ENCODE data around the gene TTC16. TPM values are rescaled to one million over a fixed set of nuclear protein-coding genes. Genes with fewer than 3 reads are reported as not detected.
"Not testable (repeated sequence)": the region's sequence is repeated elsewhere in the genome, so short reads cannot be mapped to it uniquely, and the experiment has no call there.

The TTC16 gene
- total RNA-seq, 1 donor from 2014 or later = not detected

GRCh38 chr9:127778280-127779135, 62.6 kb downstream of the TTC16 start, which contains the start of gene SH2D3C:
Gene SH2D3C, minus strand, starts transcription at chr9:127778666. Its CDS starts 39 bp downstream, at chr9:127778627.
- Mint-ChIP-seq H3K36me3 (no peaks in the 10 kb centered on the region), H3K27me3 (ENCODE audit: insufficient read depth, low read depth) (peaks cover 12% of the 10 kb centered on the region), H3K9me3 (no peaks in the 10 kb centered on the region), H3K27ac (peak within 1 kb of the TSS; percentile 43), H3K4me1 (peaks cover 21% of the 10 kb centered on the region), H3K4me3 (no peak within 1 kb of the TSS)
- H3K27ac ChIP-seq = no peak within 1 kb of the TSS
- DNase-seq (ENCODE audit: low spot score) = no peak
- peaks cover 12% of the 10 kb centered on the region for H3K4me1 ChIP-seq
- no peak within 1 kb of the TSS for H3K9ac ChIP-seq
- no peaks in the 10 kb centered on the region for H3K9me3 ChIP-seq (ENCODE audit: low read depth)
- H3K27me3 ChIP-seq = no peaks in the 10 kb centered on the region
- H2AFZ ChIP-seq (replicated peaks) = no peak within 1 kb of the TSS
- no peak within 1 kb of the TSS for H3K4me2 ChIP-seq
- peaks cover 7% of the 10 kb centered on the region for H3F3A ChIP-seq (ENCODE audit: low read depth)
- no peaks in the 10 kb centered on the region for H3K36me3 ChIP-seq
- no peak within 1 kb of the TSS for H3K4me3 ChIP-seq
- H3K79me2 ChIP-seq (ENCODE audit: low read depth) = no peaks in the 10 kb centered on the region
- no peaks in the 10 kb centered on the region for H4K20me1 ChIP-seq (ENCODE audit: low read depth)
- TF ChIP-seq EZH2 (IDR thresholded peaks at IDR 0.05) = no peak
- no peak for TF ChIP-seq CTCF (IDR thresholded peaks at IDR 0.05)
- no peak for TF ChIP-seq EZH2phosphoT487 (IDR thresholded peaks at IDR 0.05)

- H3K4me3 ChIP-seq = no peak overlapping the region
- no peak overlapping the region for H3K4me2 ChIP-seq
- Mint-ChIP-seq H3K36me3 (no peaks in the 10 kb centered on the region), H3K9me3 (no peaks in the 10 kb centered on the region), H3K4me1 (peaks cover 26% of the 10 kb centered on the region), H3K27me3 (ENCODE audit: insufficient read depth, low read depth) (peaks cover 12% of the 10 kb centered on the region), H3K27ac (no peak overlapping the region), H3K4me3 (no peak overlapping the region)
- no peak overlapping the region for H3K9ac ChIP-seq
- H2AFZ ChIP-seq (replicated peaks) = no peak overlapping the region
- H3K79me2 ChIP-seq (ENCODE audit: low read depth) = no peaks in the 10 kb centered on the region
- H3K36me3 ChIP-seq = no peaks in the 10 kb centered on the region
- DNase-seq (ENCODE audit: low spot score) = no peak
- H3K27me3 ChIP-seq = no peaks in the 10 kb centered on the region
- TF ChIP-seq EZH2 (IDR thresholded peaks at IDR 0.05) = no peak
- TF ChIP-seq EZH2phosphoT487 (IDR thresholded peaks at IDR 0.05) = no peak
- no peak for TF ChIP-seq CTCF (IDR thresholded peaks at IDR 0.05)
- peaks cover 12% of the 10 kb centered on the region for H3K4me1 ChIP-seq
- peaks cover 15% of the 10 kb centered on the region for H3F3A ChIP-seq (ENCODE audit: low read depth)
- H3K9me3 ChIP-seq (ENCODE audit: low read depth) = no peaks in the 10 kb centered on the region
- no peak overlapping the region for H3K27ac ChIP-seq
- no peaks in the 10 kb centered on the region for H4K20me1 ChIP-seq (ENCODE audit: low read depth)
Measured at GRCh38 chr9:127779136-127779981, 63.5 kb downstream of the TTC16 start.

- no peaks in the 10 kb centered on the region for H4K20me1 ChIP-seq (ENCODE audit: low read depth)
- no peak overlapping the region for H3K4me3 ChIP-seq
- TF ChIP-seq EZH2phosphoT487 (IDR thresholded peaks at IDR 0.05) (no peak), CTCF (IDR thresholded peaks at IDR 0.05) (no peak), EZH2 (IDR thresholded peaks at IDR 0.05) (no peak)
- H3K79me2 ChIP-seq (ENCODE audit: low read depth) = no peaks in the 10 kb centered on the region
- Mint-ChIP-seq H3K9me3 (no peaks in the 10 kb centered on the region), H3K4me1 (peaks cover 29% of the 10 kb centered on the region), H3K36me3 (no peaks in the 10 kb centered on the region), H3K27ac (peak overlapping the region; percentile 66), H3K4me3 (no peak overlapping the region), H3K27me3 (ENCODE audit: insufficient read depth, low read depth) (peaks cover 14% of the 10 kb centered on the region)
- peaks cover 12% of the 10 kb centered on the region for H3K4me1 ChIP-seq
- H3F3A ChIP-seq (ENCODE audit: low read depth) = peaks cover 18% of the 10 kb centered on the region
- peak overlapping the region; percentile 63 for H2AFZ ChIP-seq (replicated peaks)
- H3K9ac ChIP-seq = no peak overlapping the region
- no peak overlapping the region for H3K4me2 ChIP-seq
- H3K27me3 ChIP-seq = no peaks in the 10 kb centered on the region
- H3K36me3 ChIP-seq = no peaks in the 10 kb centered on the region
- DNase-seq (ENCODE audit: low spot score) = peak; percentile 41
- H3K27ac ChIP-seq = no peak overlapping the region
- H3K9me3 ChIP-seq (ENCODE audit: low read depth) = no peaks in the 10 kb centered on the region
Measured at GRCh38 chr9:127780126-127780885, 64.4 kb downstream of the TTC16 start.

GRCh38 chr9:127780909-127781308, 65.0 kb downstream of the TTC16 start:
- H3K4me2 ChIP-seq; H3K27me3 ChIP-seq; H3K9me3 Mint-ChIP-seq; H3K27ac Mint-ChIP-seq; H3K36me3 ChIP-seq; H3K36me3 Mint-ChIP-seq; H3K4me3 Mint-ChIP-seq; H3K27ac ChIP-seq; H3K9me3 ChIP-seq (ENCODE audit: low read depth); H4K20me1 ChIP-seq (ENCODE audit: low read depth); H3K4me3 ChIP-seq; DNase-seq (ENCODE audit: low spot score); H3K9ac ChIP-seq; H3K79me2 ChIP-seq (ENCODE audit: low read depth): not testable (repeated sequence)
- Histone ChIP-seq H3F3A (ENCODE audit: low read depth) (peaks cover 19% of the 10 kb centered on the region), H2AFZ (replicated peaks) (peak overlapping the region; percentile 63), H3K4me1 (peaks cover 12% of the 10 kb centered on the region)
- H3K4me1 Mint-ChIP-seq = peaks cover 29% of the 10 kb centered on the region
- H3K27me3 Mint-ChIP-seq (ENCODE audit: insufficient read depth, low read depth) = peaks cover 14% of the 10 kb centered on the region
